Body of pancreas (tissue), 4 donors: ENCODE data around the gene CTDSPL2.
A peak's percentile ranks its signal among the peaks of the same experiment; 100 is the strongest.

Experiments
- CTCF ChIP-seq, 7 experiments: fragments of 450-650 bp in 4 of 7; fragments of 200-600 bp in 3 of 7; sonication (generic) in 3 of 7; IDR thresholded peaks; one replicate each; pipeline ENCODE4 v1.5.1; 2016 to 2019; ENCODE audit warnings: antibody characterized with exemption in 7 of 7
- POLR2A ChIP-seq, 3 donors: fragments of 450-650 bp; IDR thresholded peaks; one replicate each; pipeline ENCODE4 v1.6.1; 2016; ENCODE audit warnings: antibody characterized with exemption in 3 of 3, mild to moderate bottlenecking in 2 of 3

- TF ChIP-seq CTCF (IDR thresholded peaks at IDR 0.05) (peak in 1 of 7 experiments; percentile 3), POLR2A (IDR thresholded peaks at IDR 0.05) (peak; percentile 92 to 99 (median 98))
These were observed 109.7 kb downstream of the CTDSPL2 start, which contains the start of gene EIF3J for GRCh38 chr15:44536962-44537734.
